PC-3 (cell line): ENCODE data around the gene CAPN8. TPM values are rescaled to one million over a fixed set of nuclear protein-coding genes. Genes with fewer than 3 reads are reported as not detected.

Source experiments
- ATAC-seq: fragments of 200-7000 bp; cut with Tn5 transposase; 2 replicates; pipeline ENCODE4 v1.9.1; 2020; ENCODE audit warnings: mild to moderate bottlenecking, moderate library complexity
- BruUV-seq: library from RNA; stranded (reverse); fragments of 400-500 nt; replicated peaks from 2 replicates; lab custom pipeline; 2021; lab: Mats Ljungman, UMichigan
- CTCF ChIA-PET: fragments of 300-600 bp; sonication (Branson Sonifier 250); formaldehyde crosslinking; loops from one replicate; lab custom pipeline; 2022; ENCODE audit warnings: antibody characterized with exemption; lab: Charles Lee
- POLR2A ChIA-PET: fragments of 300-600 bp; sonication (Branson Sonifier 250); formaldehyde crosslinking; loops from one replicate; lab custom pipeline; 2022; ENCODE audit warnings: antibody characterized with exemption; ENCODE audit not compliant: unreplicated experiment; lab: Charles Lee
- DNase-seq: peaks from one replicate; pipeline ENCODE4 v3.0.0-alpha.2; 2015
- H2AFZ ChIP-seq: fragments of 300-600 bp; sonication (generic); 2 replicates; pipeline ENCODE4 v1.6.0; 2016; ENCODE audit warnings: antibody characterized with exemption, low read length
- H3F3A ChIP-seq: fragments of 300-600 bp; sonication (generic); one replicate; pipeline ENCODE4 v1.6.0; 2017; ENCODE audit warnings: antibody characterized with exemption, low read length, control low read depth, mild to moderate bottlenecking; ENCODE audit not compliant: unreplicated experiment
- H3K27ac ChIP-seq: fragments of 300-600 bp; sonication (generic); 2 replicates; pipeline ENCODE4 v1.5.1; 2016; ENCODE audit warnings: mild to moderate bottlenecking, low read length
- H3K27me3 ChIP-seq: fragments of 300-600 bp; sonication (generic); 2 replicates; pipeline ENCODE4 v1.6.1; 2016; ENCODE audit warnings: low read length, mixed read lengths
- H3K36me3 ChIP-seq: fragments of 300-600 bp; sonication (generic); 2 replicates; pipeline ENCODE4 v1.6.1; 2016; ENCODE audit warnings: low read depth, mixed run types, low read length, mixed read lengths
- H3K4me1 ChIP-seq: fragments of 300-600 bp; sonication (generic); 2 replicates; pipeline ENCODE4 v1.5.1; 2016; ENCODE audit warnings: low read length; ENCODE audit not compliant: insufficient read depth
- H3K4me2 ChIP-seq: fragments of 300-600 bp; sonication (generic); 2 replicates; pipeline ENCODE4 v1.6.0; 2016; ENCODE audit warnings: low read length
- H3K4me3 ChIP-seq: fragments of 300-600 bp; sonication (generic); 2 replicates; pipeline ENCODE4 v1.5.1; 2016; ENCODE audit warnings: mild to moderate bottlenecking, low read length, mixed read lengths
- H3K79me2 ChIP-seq: fragments of 300-600 bp; sonication (generic); 2 replicates; pipeline ENCODE4 v1.6.1; 2017; ENCODE audit warnings: low read length, mixed read lengths
- H3K9ac ChIP-seq: fragments of 300-600 bp; sonication (generic); 2 replicates; pipeline ENCODE4 v1.6.0; 2016; ENCODE audit warnings: mild to moderate bottlenecking, low read length
- H3K9me2 ChIP-seq: fragments of 300-600 bp; sonication (generic); replicated peaks from 2 replicates; pipeline ENCODE4 v1.6.1; 2016; ENCODE audit warnings: mixed run types, low read length, mixed read lengths
- H3K9me3 ChIP-seq: fragments of 300-600 bp; sonication (generic); 2 replicates; pipeline ENCODE4 v1.6.1; 2016; ENCODE audit warnings: low read length, mixed read lengths
- H4K20me1 ChIP-seq: fragments of 300-600 bp; sonication (generic); 2 replicates; pipeline ENCODE4 v1.6.1; 2016; ENCODE audit warnings: low read length, mixed read lengths
- EZH2 ChIP-seq: fragments of 300-600 bp; sonication (generic); IDR thresholded peaks from one replicate; pipeline ENCODE4 v1.6.1; 2017; ENCODE audit warnings: antibody characterized with exemption, mild to moderate bottlenecking, low read length; ENCODE audit not compliant: unreplicated experiment
- EZH2phosphoT487 ChIP-seq: fragments of 300-600 bp; sonication (generic); IDR thresholded peaks from 2 replicates; pipeline ENCODE4 v1.6.1; 2018; ENCODE audit warnings: mild to moderate bottlenecking, antibody characterized with exemption, low read length, borderline replicate concordance
- intact Hi-C: fragments of 100-400 bp; cut with micrococcal nuclease; formaldehyde crosslinking; loops from 2 replicates; pipeline ENCODE4 v1.9.0; 2023
- total RNA-seq: library from RNA; depleted of rRNA; stranded (reverse); fragments of >200 nt; gene quantifications from 2 replicates; pipeline ENCODE4 v1.2.3, GENCODE V29; 2014
- TF ChIP-seq, protein P1 (sequence below): fragments of 300-600 bp; sonication (generic); conservative IDR thresholded peaks from 2 replicates; pipeline ENCODE4 v1.5.1; 2017; ENCODE audit warnings: antibody characterized with exemption, low read depth, mild to moderate bottlenecking, low read length

CAPN8 gene
- total RNA-seq, 1 experiment from 2014 or later = 5.9 TPM

GRCh38 chr1:223609977-223610376 lies 55.5 kb downstream of the CAPN8 start:
- Histone ChIP-seq H3K9me3 (no peaks in the 10 kb centered on the region), H3F3A (no peaks in the 10 kb centered on the region), H3K9me2 (no peaks in the 10 kb centered on the region), H3K27ac (no peak overlapping the region), H3K27me3 (no peaks in the 10 kb centered on the region), H3K36me3 (no peaks in the 10 kb centered on the region), H3K4me2 (no peak overlapping the region), H3K79me2 (no peaks in the 10 kb centered on the region), H4K20me1 (no peaks in the 10 kb centered on the region), H3K4me3 (no peak overlapping the region), H3K9ac (no peak overlapping the region), H2AFZ (no peak overlapping the region), H3K4me1 (no peaks in the 10 kb centered on the region)
- TF ChIP-seq EZH2phosphoT487 = no peak
- TF ChIP-seq, protein P1, sequence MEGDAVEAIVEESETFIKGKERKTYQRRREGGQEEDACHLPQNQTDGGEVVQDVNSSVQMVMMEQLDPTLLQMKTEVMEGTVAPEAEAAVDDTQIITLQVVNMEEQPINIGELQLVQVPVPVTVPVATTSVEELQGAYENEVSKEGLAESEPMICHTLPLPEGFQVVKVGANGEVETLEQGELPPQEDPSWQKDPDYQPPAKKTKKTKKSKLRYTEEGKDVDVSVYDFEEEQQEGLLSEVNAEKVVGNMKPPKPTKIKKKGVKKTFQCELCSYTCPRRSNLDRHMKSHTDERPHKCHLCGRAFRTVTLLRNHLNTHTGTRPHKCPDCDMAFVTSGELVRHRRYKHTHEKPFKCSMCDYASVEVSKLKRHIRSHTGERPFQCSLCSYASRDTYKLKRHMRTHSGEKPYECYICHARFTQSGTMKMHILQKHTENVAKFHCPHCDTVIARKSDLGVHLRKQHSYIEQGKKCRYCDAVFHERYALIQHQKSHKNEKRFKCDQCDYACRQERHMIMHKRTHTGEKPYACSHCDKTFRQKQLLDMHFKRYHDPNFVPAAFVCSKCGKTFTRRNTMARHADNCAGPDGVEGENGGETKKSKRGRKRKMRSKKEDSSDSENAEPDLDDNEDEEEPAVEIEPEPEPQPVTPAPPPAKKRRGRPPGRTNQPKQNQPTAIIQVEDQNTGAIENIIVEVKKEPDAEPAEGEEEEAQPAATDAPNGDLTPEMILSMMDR = no peak
- no peak for TF ChIP-seq EZH2
- no TSS peak for BruUV-seq
- no peak for ATAC-seq
- ChIA-PET CTCF (interaction anchor here (0.6 to 0.8 kb wide), 2 partner anchors 52 to 53 kb away, joined by 3 to 7 read pairs; no protein-coding TSS in a partner anchor), POLR2A (no interaction called here)
- DNase-seq = no peak
- intact Hi-C loops = no loop called here

DNA sequence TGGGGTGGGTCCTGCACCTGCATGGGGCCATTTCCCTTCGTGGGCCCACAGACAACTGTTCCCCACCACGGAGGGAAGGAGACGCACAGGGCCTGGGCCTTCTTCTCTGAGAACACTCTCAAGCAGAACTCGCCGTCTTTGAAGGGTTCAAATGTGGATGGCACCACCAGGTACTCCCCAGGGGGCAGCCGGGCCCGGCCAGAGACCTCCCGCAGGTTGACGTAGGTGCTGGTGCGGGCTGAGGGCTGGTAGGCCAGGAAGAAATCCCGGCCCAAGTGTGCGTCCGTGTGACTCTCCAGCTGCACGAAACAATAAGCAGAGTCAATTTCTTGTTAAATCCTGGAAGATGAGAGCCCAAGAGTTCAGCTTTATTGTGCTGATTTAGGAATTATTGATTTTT lies 56.4 kb downstream of the CAPN8 start:
- no peak for DNase-seq
- H3K4me1 ChIP-seq = no peaks in the 10 kb centered on the region
- no peak overlapping the region for H3K4me3 ChIP-seq
- H3K79me2 ChIP-seq = no peaks in the 10 kb centered on the region
- no peak overlapping the region for H3K27ac ChIP-seq
- H3K4me2 ChIP-seq = no peak overlapping the region
- BruUV-seq = no TSS peak
- intact Hi-C loops = no loop called here
- ATAC-seq = no peak
- H4K20me1 ChIP-seq = no peaks in the 10 kb centered on the region
- ChIA-PET POLR2A (interaction anchor here (0.7 kb wide), 1 partner anchor 61 kb away, joined by 3 read pairs; no protein-coding TSS in a partner anchor), CTCF (no interaction called here)
- H3K9me3 ChIP-seq = no peaks in the 10 kb centered on the region
- no peaks in the 10 kb centered on the region for H3K9me2 ChIP-seq
- no peaks in the 10 kb centered on the region for H3K36me3 ChIP-seq
- H2AFZ ChIP-seq = no peak overlapping the region
- H3F3A ChIP-seq = no peaks in the 10 kb centered on the region
- no peaks in the 10 kb centered on the region for H3K27me3 ChIP-seq
- H3K9ac ChIP-seq = no peak overlapping the region
- TF ChIP-seq EZH2 (no peak), EZH2phosphoT487 (no peak)
- TF ChIP-seq, protein P1 = no peak

GRCh38 chr1:223558512-223558911 lies 107.0 kb downstream of the CAPN8 start:
- POLR2A ChIA-PET = interaction anchor here (0.6 kb wide), 1 partner anchor 39 kb away, joined by 3 read pairs; no protein-coding TSS in a partner anchor
- TF ChIP-seq, protein P1 = no peak
- no peak for TF ChIP-seq EZH2
- TF ChIP-seq EZH2phosphoT487 = no peak

More at GRCh38 chr1:223558512-223558911, 107.0 kb downstream of the CAPN8 start:
- Histone ChIP-seq H2AFZ (no peak overlapping the region), H3K4me3 (no peak overlapping the region), H3K4me2 (no peak overlapping the region), H3K27me3 (no peaks in the 10 kb centered on the region), H3K9ac (no peak overlapping the region), H3K9me3 (no peaks in the 10 kb centered on the region), H3K9me2 (no peaks in the 10 kb centered on the region), H3K79me2 (no peaks in the 10 kb centered on the region), H3K36me3 (no peaks in the 10 kb centered on the region; the same call in 1 of the 2 replicates), H3F3A (no peaks in the 10 kb centered on the region), H4K20me1 (no peaks in the 10 kb centered on the region), H3K27ac (no peak overlapping the region), H3K4me1 (no peaks in the 10 kb centered on the region)
- intact Hi-C loops = no loop called here
- CTCF ChIA-PET = interaction anchor here (0.8 kb wide), 1 partner anchor 51 kb away, joined by 7 read pairs; no protein-coding TSS in a partner anchor
- DNase-seq (no peak), ATAC-seq (no peak)
- no TSS peak for BruUV-seq
